NCI-H146 treated with DMSO at 0.1 percent for 48 hours (cell line): ENCODE data around the gene SLC44A3.

Source experiments
- DNase-seq: peaks from one replicate; lab custom pipeline; 2025; ENCODE audit not compliant: unreplicated experiment; lab: John Stamatoyannopoulos, UW

The SLC44A3 gene

DNA sequence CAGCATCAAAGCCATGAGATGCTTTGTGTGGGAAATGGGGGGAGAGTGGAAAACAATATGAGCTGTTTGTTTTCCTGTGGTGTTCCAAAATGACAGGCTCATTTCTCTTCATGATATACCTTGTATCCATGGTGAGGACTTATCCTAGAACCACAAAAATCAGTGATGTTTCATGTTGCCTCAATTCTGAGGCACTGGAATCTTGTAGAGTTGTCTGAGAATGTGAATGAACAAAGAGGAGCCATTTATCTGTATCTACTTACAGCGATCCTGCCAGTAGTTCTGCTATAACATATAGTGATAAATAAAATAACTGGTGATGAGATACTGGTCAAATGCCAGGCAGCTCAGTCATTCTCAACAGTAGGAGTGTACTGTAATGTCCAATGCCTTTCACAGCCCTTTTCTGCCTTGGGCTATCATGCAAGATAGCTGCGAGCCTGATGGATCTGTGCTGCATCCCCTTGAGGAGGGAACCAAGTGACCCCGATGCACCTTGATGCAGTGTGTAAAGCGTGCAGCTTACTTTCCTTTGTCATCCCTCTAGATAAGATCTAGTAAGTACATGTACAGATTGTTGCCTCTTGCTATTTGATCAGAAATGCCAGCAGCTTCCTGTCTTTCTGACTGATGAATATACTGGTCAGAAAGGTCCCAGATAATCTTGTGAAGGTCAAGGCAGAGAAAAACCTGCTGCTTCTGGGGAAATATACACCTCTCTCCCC is 52.8 kb downstream of the SLC44A3 start:
- no peak for DNase-seq

- peak; percentile 31 for DNase-seq
Observed at GRCh38 chr1:94873520-94874351, 53.6 kb downstream of the SLC44A3 start.

DNA sequence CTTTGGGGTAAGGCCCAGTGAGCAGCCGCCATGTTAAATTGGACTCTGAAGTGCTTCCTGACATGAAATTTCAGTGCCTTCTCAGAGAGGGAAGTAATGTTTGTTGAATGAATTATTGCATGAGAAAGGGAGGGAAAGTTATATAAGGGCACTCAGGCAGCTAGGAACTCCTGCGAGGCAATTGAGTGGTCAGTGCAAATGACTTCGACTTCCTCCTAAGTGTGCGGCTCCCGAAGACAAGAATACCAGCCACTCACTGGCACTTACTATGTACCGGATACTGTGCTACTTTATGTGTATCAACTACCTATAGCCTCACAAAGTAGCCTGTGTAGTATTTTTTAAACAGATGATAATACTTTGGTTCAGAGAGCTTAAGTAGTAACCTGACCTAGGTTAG is 54.3 kb downstream of the SLC44A3 start:
- no peak for DNase-seq

DNA sequence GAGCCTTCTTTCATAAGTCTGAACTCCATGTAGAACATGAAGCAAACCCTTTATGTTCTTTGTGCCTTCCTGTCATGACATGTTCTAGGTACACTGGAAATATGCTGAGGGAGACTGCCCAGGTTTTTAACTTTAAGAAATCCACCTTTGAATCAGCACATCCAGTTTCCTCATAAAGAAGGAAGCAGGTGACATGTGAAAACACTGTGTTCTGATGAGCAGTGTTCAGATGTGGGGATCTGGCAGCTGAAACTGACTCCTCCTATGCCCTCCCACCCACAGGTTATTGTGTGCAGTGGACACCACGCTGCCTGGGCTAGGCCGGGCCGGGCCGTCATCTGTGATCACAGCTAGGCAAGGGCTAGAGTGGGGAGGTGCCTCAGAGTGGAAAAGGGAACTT is 55.6 kb downstream of the SLC44A3 start:
- DNase-seq, result no peak

DNA sequence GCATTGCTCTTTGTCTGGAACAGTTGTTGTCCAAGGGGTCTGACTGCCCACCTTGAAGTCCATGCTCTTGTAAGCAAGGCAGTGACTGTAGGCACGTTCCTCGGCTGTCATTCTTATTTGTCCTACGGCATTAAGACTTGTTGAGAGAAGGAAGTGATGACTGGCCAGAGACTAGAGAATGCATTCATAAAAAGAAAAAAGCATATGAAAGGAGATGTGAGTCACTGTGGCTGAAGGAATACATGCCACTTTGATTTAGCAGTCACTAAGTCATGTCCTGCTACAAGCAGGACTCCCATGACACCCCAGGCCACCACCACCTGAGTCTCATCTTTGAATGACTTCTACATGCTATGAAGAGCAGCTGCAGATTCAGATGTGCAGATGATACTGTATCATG is 56.2 kb downstream of the SLC44A3 start:
- DNase-seq, result no peak

GRCh38 chr1:94878329-94878728 is 58.2 kb downstream of the SLC44A3 start:
- DNase-seq, result no peak

DNA sequence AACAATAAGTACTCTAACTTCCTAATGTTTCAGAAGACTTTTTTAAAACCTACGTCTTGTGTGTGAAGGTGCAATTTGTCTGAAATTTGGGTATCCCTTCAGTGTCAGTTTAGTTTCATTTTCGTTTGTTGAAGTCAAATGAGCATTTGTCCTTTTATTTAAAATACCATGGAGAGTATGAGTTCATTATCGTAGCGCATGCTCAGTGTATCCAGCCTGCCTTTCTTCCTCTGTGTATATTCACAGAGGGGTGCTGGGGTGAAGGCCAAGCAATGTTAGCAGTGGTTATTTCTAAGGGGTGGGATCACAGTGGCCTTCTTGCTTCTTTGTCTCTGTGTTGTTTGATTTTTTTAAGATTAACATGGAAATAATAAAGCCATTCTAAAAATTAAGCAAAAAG is 63.5 kb downstream of the SLC44A3 start:
- peak; percentile 79 for DNase-seq

DNA sequence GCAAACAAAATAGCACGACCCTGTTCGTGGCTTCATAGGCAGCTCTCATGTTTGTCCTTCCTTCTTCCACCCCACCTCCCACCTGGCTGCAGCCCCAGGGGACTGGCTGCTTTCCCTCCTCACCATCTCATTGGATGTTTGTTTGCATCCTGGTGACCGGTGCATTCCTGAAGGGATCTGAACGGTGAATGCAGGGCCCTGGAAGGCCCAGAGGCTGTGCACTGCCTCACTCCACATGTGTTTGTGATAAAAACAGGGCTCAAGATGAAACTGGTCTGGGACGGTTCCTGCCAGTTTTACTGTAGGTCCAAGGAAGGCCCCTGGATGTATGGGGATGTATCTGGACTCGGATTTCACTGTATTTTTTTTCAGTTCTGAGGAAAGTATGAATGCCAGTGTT is 63.9 kb downstream of the SLC44A3 start:
- DNase-seq, result peak; percentile 79

- DNase-seq, result no peak
Observed at GRCh38 chr1:94884507-94884906, 64.3 kb downstream of the SLC44A3 start.

DNA sequence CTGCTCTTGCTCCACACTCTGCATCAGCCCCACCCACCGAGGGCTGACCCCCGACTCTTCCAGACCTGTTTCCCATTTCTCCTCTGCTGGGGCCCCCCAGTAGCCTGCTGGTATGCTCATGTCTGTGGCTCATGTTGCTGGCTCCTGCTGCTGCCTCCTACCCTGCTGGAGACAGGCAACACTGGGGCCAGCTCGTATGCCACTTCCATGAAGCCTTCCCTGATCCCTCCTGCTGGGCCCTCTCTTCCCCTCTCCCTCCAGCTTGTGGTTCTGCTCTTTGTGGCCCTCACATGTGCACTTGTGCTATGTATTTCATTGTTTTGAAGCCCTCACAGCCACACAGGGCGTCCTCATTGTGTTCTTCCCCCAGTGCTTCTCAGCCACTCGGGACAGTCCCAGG is 66.2 kb downstream of the SLC44A3 start:
- no peak for DNase-seq

GRCh38 chr1:94887106-94887505 is 66.9 kb downstream of the SLC44A3 start:
- no peak for DNase-seq

GRCh38 chr1:94887603-94888171 is 67.5 kb downstream of the SLC44A3 start:
- no peak for DNase-seq

DNA sequence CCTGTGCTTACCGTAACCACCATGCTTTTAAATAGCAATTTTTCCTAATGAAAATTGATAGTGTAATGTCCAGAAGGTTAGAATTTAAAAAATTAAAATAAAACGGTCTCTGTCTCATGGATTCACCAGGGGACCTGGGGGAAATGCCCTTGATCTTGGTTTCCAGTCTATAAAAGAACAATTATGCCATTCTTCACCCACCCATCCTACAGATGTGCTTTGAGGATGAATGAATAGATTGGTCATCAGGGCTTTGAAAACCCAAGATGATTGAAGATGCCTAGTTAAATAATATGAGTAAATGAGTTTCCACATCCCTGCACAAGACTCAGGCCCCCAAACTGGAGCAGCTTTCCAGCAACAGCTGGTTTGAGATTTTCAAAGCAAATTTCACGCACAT is 68.0 kb downstream of the SLC44A3 start:
- DNase-seq, result no peak

DNA sequence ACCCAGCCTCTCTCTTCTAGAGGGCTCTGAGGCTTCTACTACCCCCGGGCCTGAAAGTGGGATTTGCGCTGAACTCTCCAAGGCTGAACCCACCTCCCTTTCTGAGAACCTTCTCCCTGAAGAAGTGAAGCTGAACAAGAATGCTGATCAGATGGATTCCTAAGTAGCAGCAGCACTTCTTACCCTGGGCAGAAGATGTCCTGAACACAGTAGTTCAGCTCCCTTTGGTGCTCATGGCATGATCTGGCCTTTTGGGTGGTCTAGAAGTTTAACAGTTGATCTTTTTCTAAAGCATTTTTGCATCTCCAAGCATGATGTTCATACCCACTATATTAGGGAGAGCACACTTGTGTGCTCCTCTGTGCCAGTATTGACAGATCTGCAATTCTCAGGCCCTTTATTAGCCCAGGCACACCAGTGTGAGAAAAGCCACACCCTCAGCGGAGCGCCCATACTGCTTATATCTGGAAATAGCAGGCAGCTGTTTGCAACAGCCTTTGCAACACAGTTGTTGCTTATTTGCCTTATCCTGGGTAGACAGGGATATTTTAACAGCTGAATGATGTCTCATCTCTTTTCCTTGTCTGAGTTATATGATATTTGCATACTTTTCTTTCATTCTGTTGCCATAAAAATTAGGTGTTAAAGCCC is 72.6 kb downstream of the SLC44A3 start:
- no peak for DNase-seq

DNA sequence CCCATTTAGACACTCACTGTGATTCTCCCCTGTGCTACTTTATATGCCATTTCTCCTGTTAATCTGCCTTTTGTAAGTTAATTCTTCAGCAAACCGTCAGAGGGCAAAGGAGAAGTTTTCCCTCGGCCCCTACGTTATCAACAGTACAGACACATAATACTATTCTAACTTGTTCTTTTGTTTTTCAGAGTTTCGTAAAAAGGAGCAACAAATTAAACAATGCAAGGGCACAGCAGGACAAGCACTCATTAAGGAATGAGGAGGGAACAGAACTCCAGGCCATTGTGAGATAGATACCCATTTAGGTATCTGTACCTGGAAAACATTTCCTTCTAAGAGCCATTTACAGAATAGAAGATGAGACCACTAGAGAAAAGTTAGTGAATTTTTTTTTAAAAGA is 74.5 kb downstream of the SLC44A3 start:
- no peak for DNase-seq

DNA sequence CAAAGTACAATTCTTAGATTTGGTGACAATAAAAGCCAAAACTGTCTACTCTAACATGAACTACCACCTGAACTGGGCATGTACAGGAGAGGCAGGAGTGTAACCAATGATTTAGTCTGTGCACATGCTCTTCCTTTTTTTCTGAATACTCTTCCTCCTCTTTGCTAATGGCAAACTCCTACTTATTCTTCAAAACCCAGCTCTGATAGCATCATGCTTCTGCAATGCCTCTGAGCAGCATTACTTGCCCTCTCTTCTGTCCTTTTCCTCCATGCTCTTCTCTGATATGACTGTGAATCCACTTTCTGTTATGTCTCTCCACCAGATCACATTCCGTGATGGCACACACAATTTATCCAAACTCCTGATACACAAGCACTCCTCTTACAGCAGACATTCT is 75.4 kb downstream of the SLC44A3 start:
- no peak for DNase-seq

DNA sequence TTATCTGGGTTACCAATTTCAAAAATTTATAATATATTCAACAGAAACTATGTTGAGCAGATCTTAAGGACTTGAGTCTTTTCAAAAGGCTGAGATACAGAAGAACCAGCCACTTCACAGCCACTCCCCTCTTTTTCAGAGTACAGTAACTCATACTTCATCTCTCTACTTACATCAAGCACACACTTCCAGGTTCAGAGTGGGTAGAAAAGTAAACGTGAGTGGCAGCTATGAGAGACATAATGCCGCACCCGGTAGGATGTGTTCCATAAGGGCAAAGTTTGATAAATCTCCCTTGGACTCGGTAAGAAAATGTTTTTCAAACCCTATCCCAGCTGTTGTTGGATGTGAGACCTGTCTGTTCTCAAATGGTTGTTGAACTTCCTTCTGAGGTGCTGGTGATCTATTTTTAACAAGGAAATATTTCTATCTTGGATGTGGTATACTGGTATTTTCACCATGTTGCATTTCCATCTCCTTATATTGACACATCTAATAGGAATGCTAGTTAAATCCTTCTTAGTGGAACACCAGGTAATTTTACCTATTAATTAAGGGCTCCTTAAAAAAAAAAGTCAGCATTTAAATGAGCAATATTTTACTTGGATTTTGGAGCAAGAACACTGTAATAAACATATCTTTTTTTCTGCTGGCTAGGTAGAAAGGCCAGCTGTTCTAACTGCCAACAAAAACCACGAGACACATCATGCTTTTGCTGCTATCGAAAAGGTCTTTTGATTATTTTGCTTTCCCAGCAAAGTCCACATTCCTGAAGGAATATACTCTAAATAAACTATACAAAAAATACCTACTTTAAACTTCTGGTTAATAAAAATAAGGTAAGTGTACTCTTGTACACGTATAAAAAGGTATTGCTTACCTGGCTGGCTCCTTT is 78.6 kb downstream of the SLC44A3 start:
- no peak for DNase-seq

- no peak for DNase-seq
Observed at GRCh38 chr1:94899756-94900155, 79.6 kb downstream of the SLC44A3 start.

DNA sequence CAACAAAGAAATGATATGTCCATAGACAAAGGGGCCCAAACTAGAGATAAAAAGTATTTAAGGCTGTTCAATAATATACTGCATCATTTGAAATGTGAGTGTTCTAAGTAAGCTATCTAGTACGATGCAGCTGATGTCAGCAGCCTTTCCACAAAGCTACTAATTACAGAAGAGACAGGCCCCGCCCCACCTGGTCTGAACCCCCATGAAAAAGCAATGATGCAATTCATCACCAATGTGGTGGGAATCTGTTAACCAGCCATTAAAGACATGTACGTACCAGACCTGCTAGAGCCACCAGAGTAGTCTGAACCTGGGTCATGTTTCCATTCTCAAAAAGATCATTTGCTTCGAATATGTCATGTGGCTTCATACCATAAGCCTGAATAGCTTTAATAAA is 81.7 kb downstream of the SLC44A3 start:
- no peak for DNase-seq

DNA sequence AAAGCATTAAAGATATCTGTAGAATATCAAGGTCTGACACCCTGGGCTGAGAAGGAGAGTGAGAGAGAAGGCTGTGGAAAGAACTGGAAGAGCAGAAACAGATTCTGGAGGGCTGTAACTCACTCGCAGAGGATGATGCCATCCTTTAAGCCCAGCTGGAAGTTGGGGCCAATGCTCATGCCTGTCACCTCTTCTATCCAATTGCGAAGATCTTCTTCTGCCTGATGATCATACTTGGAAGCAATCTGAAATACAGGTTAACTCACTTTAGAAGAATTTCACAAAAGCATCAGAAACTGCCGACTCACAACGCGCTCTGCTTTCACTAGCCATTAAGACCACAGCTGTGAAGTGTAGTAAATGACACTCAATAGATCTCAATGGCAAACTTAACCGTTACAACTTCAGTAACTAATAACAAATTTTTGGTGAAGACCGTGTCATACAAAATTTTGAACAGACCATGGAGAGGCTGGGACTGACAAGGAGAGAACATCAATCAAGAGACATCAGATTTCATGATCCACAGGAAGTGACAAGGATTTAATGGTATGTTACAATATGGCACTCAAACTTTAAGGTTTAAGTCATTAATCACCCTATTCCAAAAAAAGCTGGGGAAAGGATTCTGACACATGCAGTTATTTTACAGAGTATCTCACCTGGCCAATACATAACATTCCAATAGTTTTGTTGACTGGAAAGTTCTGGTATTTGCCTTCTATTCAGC is 83.3 kb downstream of the SLC44A3 start:
- no peak for DNase-seq
